ENCODE data around the gene MAB21L1. TPM values are rescaled to one million over a fixed set of nuclear protein-coding genes. Genes with fewer than 3 reads are reported as not detected.

The MAB21L1 gene
- total RNA-seq, 4 donors from 2014 or later = 1.1 to 3.3 (median 2.2) TPM

- no peaks in the 10 kb centered on the region for H3K27me3 ChIP-seq
- 85 to 92% methylated on average over 2 of the region's 2 CpGs for WGBS, 2 donors (ENCODE audit: low coverage in 1 of 2)
These were observed 22.7 kb upstream of the MAB21L1 start for GRCh38 chr13:35499196-35499662.

DNA sequence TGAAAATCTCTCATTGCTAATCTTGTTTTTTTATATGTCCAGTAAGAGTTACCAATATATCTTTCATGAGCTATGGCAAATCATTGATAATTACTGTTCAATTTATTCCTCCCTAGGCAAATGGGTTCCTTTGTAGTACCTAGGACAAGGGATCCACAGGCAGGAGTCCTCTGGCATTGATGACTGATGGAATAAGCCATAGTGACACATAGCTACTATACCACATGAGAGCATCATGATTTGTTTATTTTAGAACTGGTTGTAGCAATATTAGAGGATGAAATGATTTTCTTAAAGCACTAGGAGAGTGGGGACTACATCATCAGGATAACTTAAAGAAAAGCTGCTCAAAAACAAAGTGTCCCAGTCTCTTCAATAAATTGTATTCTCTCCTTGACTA, 21.7 kb upstream of the MAB21L1 start:
- peaks cover 0 to 19% (median 0%) of the 10 kb centered on the region in 3 donors for H3K4me1 ChIP-seq
- ATAC-seq = no peak
- no peak overlapping the region for H3K4me3 ChIP-seq
- no peak overlapping the region for H3K27ac ChIP-seq
- H3K9me3 ChIP-seq = peaks cover 0 to 5% (median 0%) of the 10 kb centered on the region in 3 donors
- no peaks in the 10 kb centered on the region for H3K27me3 ChIP-seq
- TF ChIP-seq POLR2AphosphoS5 (IDR thresholded peaks at IDR 0.05) = no peak
- no peaks in the 10 kb centered on the region for H3K36me3 ChIP-seq

More at GRCh38 chr13:35499196-35499662, 22.7 kb upstream of the MAB21L1 start:
- peaks cover 0 to 19% (median 0%) of the 10 kb centered on the region in 3 donors for H3K4me1 ChIP-seq
- no peak overlapping the region for H3K27ac ChIP-seq
- no peak for ATAC-seq
- H3K36me3 ChIP-seq = no peaks in the 10 kb centered on the region
- H3K9me3 ChIP-seq = peaks cover 0 to 5% (median 0%) of the 10 kb centered on the region in 3 donors
- H3K4me3 ChIP-seq = no peak overlapping the region
- TF ChIP-seq POLR2AphosphoS5 (IDR thresholded peaks at IDR 0.05) (no peak), EP300 (IDR thresholded peaks at IDR 0.05) (no peak), POLR2A (IDR thresholded peaks at IDR 0.05) (no peak)
- TF ChIP-seq, protein P1, sequence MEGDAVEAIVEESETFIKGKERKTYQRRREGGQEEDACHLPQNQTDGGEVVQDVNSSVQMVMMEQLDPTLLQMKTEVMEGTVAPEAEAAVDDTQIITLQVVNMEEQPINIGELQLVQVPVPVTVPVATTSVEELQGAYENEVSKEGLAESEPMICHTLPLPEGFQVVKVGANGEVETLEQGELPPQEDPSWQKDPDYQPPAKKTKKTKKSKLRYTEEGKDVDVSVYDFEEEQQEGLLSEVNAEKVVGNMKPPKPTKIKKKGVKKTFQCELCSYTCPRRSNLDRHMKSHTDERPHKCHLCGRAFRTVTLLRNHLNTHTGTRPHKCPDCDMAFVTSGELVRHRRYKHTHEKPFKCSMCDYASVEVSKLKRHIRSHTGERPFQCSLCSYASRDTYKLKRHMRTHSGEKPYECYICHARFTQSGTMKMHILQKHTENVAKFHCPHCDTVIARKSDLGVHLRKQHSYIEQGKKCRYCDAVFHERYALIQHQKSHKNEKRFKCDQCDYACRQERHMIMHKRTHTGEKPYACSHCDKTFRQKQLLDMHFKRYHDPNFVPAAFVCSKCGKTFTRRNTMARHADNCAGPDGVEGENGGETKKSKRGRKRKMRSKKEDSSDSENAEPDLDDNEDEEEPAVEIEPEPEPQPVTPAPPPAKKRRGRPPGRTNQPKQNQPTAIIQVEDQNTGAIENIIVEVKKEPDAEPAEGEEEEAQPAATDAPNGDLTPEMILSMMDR (IDR thresholded peaks at IDR 0.05) = no peak

- no peak overlapping the region for H3K27ac ChIP-seq
- peaks cover 0 to 5% (median 0%) of the 10 kb centered on the region in 3 donors for H3K9me3 ChIP-seq
- H3K4me3 ChIP-seq = no peak overlapping the region
- H3K4me1 ChIP-seq = peaks cover 0 to 16% (median 0%) of the 10 kb centered on the region in 3 donors
- 89 to 94% methylated on average over 2 of the region's 2 CpGs for WGBS, 2 donors (ENCODE audit: low coverage in 1 of 2)
- no peaks in the 10 kb centered on the region for H3K36me3 ChIP-seq
- TF ChIP-seq POLR2AphosphoS5 (IDR thresholded peaks at IDR 0.05) (no peak), EP300 (IDR thresholded peaks at IDR 0.05) (no peak), POLR2A (IDR thresholded peaks at IDR 0.05) (no peak)
- TF ChIP-seq, protein P1 (IDR thresholded peaks at IDR 0.05) = no peak
- no peak for ATAC-seq
- H3K27me3 ChIP-seq = no peaks in the 10 kb centered on the region
These were observed 20.4 kb upstream of the MAB21L1 start for GRCh38 chr13:35496761-35497386.

GRCh38 chr13:35496006-35496405, 19.5 kb upstream of the MAB21L1 start:
- Histone ChIP-seq H3K4me1 (peaks cover 0 to 12% (median 0%) of the 10 kb centered on the region in 3 donors), H3K27me3 (no peaks in the 10 kb centered on the region), H3K36me3 (no peaks in the 10 kb centered on the region), H3K27ac (no peak overlapping the region), H3K4me3 (no peak overlapping the region), H3K9me3 (peaks cover 0 to 5% (median 0%) of the 10 kb centered on the region in 3 donors)
- WGBS, 2 donors (ENCODE audit: low coverage in 1 of 2) = 58 to 79% methylated on average over 1 of the region's 1 CpG
- no peak for ATAC-seq
- TF ChIP-seq, protein P1 (IDR thresholded peaks at IDR 0.05) = no peak
- TF ChIP-seq EP300 (IDR thresholded peaks at IDR 0.05) (no peak), POLR2AphosphoS5 (IDR thresholded peaks at IDR 0.05) (no peak), POLR2A (IDR thresholded peaks at IDR 0.05) (no peak)

DNA sequence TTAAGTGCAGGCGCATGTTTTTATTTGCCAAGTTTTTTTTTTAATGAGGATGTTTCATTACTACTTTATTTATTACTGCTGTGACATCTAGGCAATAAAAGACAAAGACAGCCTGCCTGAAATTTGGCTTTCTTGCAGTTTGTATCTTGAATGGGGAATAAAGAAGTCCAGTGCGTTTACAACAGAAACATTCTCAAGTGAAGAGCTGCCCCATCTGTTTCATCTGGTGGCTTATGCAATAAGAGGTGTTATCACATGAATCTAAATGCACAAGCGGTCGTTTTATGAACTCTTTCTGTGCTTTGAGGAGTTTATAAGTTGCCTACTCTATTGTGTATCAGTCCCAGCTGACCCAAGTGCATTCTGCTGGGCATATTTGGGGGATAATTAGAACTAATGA, 12.6 kb upstream of the MAB21L1 start:
- no peaks in the 10 kb centered on the region for H3K27me3 ChIP-seq
- WGBS, 2 donors (ENCODE audit: low coverage in 1 of 2) = 66 to 74% methylated on average over 4 of the region's 4 CpGs
- H3K27ac ChIP-seq = no peak overlapping the region
- TF ChIP-seq POLR2A (IDR thresholded peaks at IDR 0.05) (no peak), POLR2AphosphoS5 (IDR thresholded peaks at IDR 0.05) (no peak), EP300 (IDR thresholded peaks at IDR 0.05) (no peak)
- TF ChIP-seq, protein P1 (IDR thresholded peaks at IDR 0.05) = no peak
- no peaks in the 10 kb centered on the region for H3K9me3 ChIP-seq
- no peaks in the 10 kb centered on the region for H3K4me1 ChIP-seq
- no peak for ATAC-seq
- H3K4me3 ChIP-seq = no peak overlapping the region
- H3K36me3 ChIP-seq = no peaks in the 10 kb centered on the region

Measured in gastroesophageal sphincter (tissue), 4 donors.